Activated naive CD4-positive, alpha-beta T cell treated with Interleukin-2 at 50 U/mL for 16 hours (primary cell): ENCODE measurements around the gene SHE.

Experiments used
- DNase-seq: peaks from one replicate; pipeline ENCODE4 v3.0.0-alpha.2; 2020

Gene SHE

GRCh38 chr1:154476791-154477190 lies 25.4 kb downstream of the SHE start:
- DNase-seq: no peak

- no peak for DNase-seq
Measured at GRCh38 chr1:154474802-154475201, 27.4 kb downstream of the SHE start.

- no peak for DNase-seq
Measured at GRCh38 chr1:154471304-154471703, 30.9 kb downstream of the SHE start.

GRCh38 chr1:154469844-154470560 lies 32.2 kb downstream of the SHE start:
- DNase-seq: no peak

- no peak for DNase-seq
Measured at GRCh38 chr1:154468535-154469250, 33.5 kb downstream of the SHE start.

- peak; percentile 46 for DNase-seq
Measured at GRCh38 chr1:154467434-154468102, 34.6 kb downstream of the SHE start.

GRCh38 chr1:154466921-154467417 lies 35.2 kb downstream of the SHE start:
- no peak for DNase-seq

- no peak for DNase-seq
Measured at GRCh38 chr1:154466206-154466605, 36.0 kb downstream of the SHE start.

- no peak for DNase-seq
Measured at GRCh38 chr1:154465621-154466195, 36.5 kb downstream of the SHE start.

- peak; percentile 71 for DNase-seq
Measured at GRCh38 chr1:154463512-154463990, 38.7 kb downstream of the SHE start.

- no peak for DNase-seq
Measured at GRCh38 chr1:154460695-154461260, 41.4 kb downstream of the SHE start.

GRCh38 chr1:154459080-154459479 lies 43.1 kb downstream of the SHE start:
- no peak for DNase-seq

- DNase-seq: no peak
Measured at GRCh38 chr1:154456631-154457030, 45.6 kb downstream of the SHE start.

GRCh38 chr1:154454386-154455120 lies 47.7 kb downstream of the SHE start:
- DNase-seq: no peak

GRCh38 chr1:154453574-154454352 lies 48.4 kb downstream of the SHE start:
- DNase-seq: no peak

- DNase-seq: no peak
Measured at GRCh38 chr1:154453161-154453560, 49.1 kb downstream of the SHE start.

- DNase-seq: no peak
Measured at GRCh38 chr1:154448331-154448811, 53.8 kb downstream of the SHE start.

- DNase-seq: no peak
Measured at GRCh38 chr1:154446789-154447188, 55.4 kb downstream of the SHE start.

- no peak for DNase-seq
Measured at GRCh38 chr1:154446292-154446691, 55.9 kb downstream of the SHE start.

GRCh38 chr1:154445040-154445472 lies 57.2 kb downstream of the SHE start:
- peak; percentile 32 for DNase-seq
